Stimulated activated CD8-positive, alpha-beta memory T cell treated with anti-CD3 and anti-CD28 coated beads, Interleukin-7, amount 100 ng/mL, for 4 hours (primary cell): ENCODE measurements around the gene CDK9.
"Not testable (repeated sequence)": the region's sequence is repeated elsewhere in the genome, so short reads cannot be mapped to it uniquely, and the experiment has no call there.

Experiments used
- DNase-seq, 2 donors: peaks; one replicate each; pipeline ENCODE4 v3.0.0-alpha.2; 2020; ENCODE audit warnings: low read depth in 2 of 2

CDK9 gene

GRCh38 chr9:127825319-127826051 lies 39.7 kb downstream of the CDK9 start:
- no peak for DNase-seq

GRCh38 chr9:127826253-127826913 lies 40.5 kb downstream of the CDK9 start:
- DNase-seq = no peak

GRCh38 chr9:127828262-127829031 lies 42.6 kb downstream of the CDK9 start:
- DNase-seq = no peak

- no peak for DNase-seq
Observed at GRCh38 chr9:127829205-127829906, 43.5 kb downstream of the CDK9 start.

DNA sequence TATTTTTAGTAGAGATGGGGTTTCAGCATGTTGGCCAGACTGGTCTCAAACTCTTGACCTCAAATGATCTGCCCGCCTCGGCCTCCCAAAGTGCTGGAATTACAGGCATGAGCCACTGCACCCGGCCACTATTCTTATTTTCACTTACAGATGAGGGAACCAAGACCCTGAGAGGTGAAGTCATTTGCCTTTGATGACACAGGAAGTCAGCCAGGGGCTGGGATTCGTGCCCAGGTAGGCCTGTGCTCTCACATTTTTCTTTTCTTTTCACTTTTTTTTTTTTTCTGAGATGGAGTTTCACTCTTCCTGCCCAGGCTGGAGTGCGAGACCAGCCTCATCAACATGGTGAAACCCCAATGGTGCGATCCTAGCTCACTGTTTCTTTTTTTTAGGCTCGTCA lies 46.4 kb downstream of the CDK9 start:
- no peak for DNase-seq

DNA sequence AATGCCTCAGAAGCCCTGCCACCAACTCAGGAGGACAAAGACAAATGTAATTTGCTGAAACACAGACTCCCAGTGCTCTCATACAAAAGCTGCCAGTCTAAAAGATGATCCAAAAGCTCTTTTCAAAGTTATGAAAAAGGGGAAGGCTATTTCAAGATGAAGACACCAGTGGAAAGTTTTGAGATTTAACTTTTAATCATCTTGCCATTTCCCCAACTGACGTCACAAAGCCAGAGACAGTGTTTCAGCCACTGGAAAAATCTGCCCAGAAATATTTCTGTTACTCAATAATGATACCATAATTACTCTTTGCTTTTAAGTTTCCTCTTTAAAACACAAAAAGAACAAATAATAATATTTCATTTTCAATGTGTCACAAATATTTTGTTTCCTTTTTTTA lies 47.7 kb downstream of the CDK9 start:
- DNase-seq = no peak

DNA sequence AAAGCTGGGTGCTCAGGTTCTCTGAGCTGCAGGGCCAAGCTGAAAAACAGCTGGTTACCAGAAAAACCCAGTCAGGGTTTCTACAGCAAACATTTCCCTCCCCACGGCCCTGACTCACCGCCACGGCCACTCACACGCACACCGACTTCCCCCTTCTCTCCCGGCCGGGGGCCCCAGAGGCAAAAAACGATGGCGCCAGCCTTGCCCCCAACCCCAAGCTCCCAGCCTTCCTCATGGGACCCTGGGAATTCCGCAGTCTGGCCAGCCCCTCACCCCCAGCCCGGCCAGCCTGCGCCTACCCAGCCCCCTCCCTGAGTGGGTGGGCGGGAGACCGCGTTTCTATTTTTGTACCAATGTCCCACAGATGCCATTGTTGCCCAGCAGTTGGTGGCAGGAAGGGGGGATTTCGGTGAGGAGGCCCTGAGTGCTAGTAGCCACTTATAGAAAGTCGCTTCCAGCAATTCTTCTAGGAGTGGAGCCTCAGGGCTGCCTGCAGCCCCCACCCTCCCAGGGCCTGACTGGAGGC lies 50.2 kb downstream of the CDK9 start:
- DNase-seq = no peak

GRCh38 chr9:127836561-127836960 lies 50.7 kb downstream of the CDK9 start:
- not testable (repeated sequence) for DNase-seq

DNA sequence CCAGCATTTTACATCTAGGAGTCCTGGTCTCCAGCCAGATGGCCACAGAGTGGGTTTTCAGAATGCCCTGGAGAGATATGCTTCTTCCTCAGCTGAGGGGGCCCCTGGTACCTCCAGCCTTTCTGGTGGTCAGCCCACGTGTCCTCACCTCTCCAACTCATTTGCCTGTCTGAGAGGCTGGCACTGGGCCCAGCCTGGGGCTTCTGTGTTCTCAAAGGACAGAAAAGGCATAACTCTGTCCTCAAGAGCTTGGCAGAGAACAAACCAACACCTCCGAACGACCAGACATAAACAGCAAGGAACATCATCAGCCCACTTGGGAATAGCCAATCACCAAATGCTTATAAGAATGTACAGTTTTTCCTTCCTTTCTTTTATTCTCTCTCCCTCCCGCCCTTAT lies 51.5 kb downstream of the CDK9 start:
- DNase-seq = no peak

DNA sequence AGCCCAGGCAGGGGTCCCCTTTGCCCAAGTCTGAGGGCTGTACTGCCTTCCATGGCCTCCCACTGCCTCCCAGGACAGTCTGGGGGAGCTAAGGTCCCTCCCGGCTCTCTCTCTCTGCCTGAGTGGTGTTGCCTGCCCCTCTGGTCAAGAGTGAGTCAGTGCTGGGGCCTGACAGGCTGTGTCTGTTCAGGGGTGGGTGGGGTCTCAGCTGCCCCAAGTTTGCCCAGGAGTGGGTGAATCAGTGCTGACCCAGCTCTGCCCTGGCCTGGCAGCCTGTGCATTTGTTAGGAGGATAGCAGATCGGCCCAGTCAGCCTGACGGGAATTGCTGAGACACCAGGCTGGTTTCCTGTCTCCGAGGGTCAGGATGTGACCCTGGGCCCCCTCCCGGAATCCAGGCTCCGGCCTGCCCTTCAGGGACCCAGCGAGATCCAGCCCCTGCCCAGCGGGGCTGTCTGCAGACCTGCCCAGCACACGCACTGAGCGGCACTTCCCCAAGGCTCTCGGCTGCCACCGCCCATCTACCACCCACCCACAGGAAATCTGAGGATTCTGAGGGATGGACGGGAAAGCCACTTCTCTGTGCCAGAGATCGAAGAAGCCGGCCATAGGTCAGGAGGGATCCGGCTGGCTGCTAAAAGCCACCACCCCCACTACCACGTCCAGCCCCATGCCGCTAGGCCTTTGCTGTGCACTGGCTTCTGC lies 52.7 kb downstream of the CDK9 start:
- DNase-seq = no peak
